ENCODE data around the gene ASB18. TPM values are rescaled to one million over a fixed set of nuclear protein-coding genes. Genes with fewer than 3 reads are reported as not detected.
A peak's percentile ranks its signal among the peaks of the same experiment; 100 is the strongest.

The ASB18 gene
- total and polyA plus RNA-seq, 4 donors: not detected

DNA sequence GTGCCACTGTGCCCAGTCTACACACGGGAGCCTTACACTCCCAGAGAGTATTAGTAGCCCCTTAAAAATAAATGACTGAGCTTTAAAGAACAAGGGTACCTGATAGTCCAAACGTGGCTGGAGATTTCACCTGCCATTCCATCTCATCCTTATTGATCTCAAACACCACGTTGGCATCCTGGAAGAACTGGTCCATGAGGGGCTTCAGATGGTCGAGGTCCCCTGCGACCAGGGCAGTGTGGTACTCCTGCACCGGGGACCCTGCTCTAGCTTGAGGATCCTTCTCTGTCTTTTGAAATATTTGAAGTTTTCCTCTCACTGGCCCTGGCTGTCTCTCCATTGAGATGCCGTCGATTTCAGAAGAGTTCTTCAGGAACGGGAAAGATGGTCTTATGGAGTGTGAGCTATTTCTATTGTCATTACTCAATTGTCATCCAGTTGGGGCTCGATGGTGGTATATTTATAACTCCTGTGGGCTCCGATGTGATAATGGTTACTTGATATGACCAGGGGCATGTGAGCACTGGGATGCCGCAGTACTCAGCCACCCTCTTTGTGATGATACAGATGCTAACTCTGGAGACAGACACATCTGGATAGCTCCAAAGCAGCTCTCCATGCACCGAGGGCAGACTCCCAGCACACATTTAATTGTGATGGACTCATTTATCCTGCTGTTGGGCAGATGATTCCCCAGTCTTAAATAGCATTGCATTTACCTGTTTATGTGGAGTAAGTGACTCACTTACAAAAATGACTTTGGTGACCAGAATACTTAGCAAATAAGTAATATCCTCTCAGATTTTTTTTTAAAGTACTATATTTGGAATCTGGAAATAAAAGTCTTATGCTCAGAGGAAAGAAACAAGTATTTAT lies 22.8 kb downstream of the ASB18 start:
- DNase-seq (no peak), ATAC-seq (ENCODE audit: low FRiP score) (no peak)
- H3K4me3 ChIP-seq (ENCODE audit: low read length in 2 of 2): no peak overlapping the region
- WGBS, 2 donors: 82 to 84% methylated on average over 13 of the region's 13 CpGs
- H3K4me1 ChIP-seq (ENCODE audit: control insufficient read depth in 1 of 2, insufficient read depth in 2 of 2, low read length in 2 of 2): no peaks in the 10 kb centered on the region
- no peaks in the 10 kb centered on the region for H3K36me3 ChIP-seq (ENCODE audit: control insufficient read depth in 1 of 2, insufficient read depth in 2 of 2, low read length in 1 of 2)
- H3K27me3 ChIP-seq (ENCODE audit: control insufficient read depth in 1 of 2, insufficient read depth in 2 of 2, low read length in 1 of 2): no peaks in the 10 kb centered on the region
- no peaks in the 10 kb centered on the region for H3K9me3 ChIP-seq (ENCODE audit: control insufficient read depth, low read length)
- H3K27ac ChIP-seq (ENCODE audit: low read depth in 1 of 2, low read length in 2 of 2): no peak overlapping the region
- intact Hi-C loops (cut with DNase I): no loop called here

GRCh38 chr2:236240228-236240990 lies 23.8 kb downstream of the ASB18 start:
- Histone ChIP-seq H3K36me3 (ENCODE audit: control insufficient read depth in 1 of 2, insufficient read depth in 2 of 2, low read length in 1 of 2) (no peaks in the 10 kb centered on the region), H3K9me3 (ENCODE audit: control insufficient read depth, low read length) (no peaks in the 10 kb centered on the region), H3K4me1 (ENCODE audit: control insufficient read depth in 1 of 2, insufficient read depth in 2 of 2, low read length in 2 of 2) (no peaks in the 10 kb centered on the region), H3K27me3 (ENCODE audit: control insufficient read depth in 1 of 2, insufficient read depth in 2 of 2, low read length in 1 of 2) (no peaks in the 10 kb centered on the region), H3K4me3 (ENCODE audit: low read length in 2 of 2) (no peak overlapping the region), H3K27ac (ENCODE audit: low read depth in 1 of 2, low read length in 2 of 2) (no peak overlapping the region)
- no peak for DNase-seq
- intact Hi-C loops (cut with DNase I): no loop called here
- no peak for ATAC-seq (ENCODE audit: low FRiP score)
- 55 to 59% methylated on average over 15 of the region's 15 CpGs for WGBS, 2 donors

GRCh38 chr2:236239276-236240065 lies 24.7 kb downstream of the ASB18 start:
- Histone ChIP-seq H3K36me3 (ENCODE audit: control insufficient read depth in 1 of 2, insufficient read depth in 2 of 2, low read length in 1 of 2) (no peaks in the 10 kb centered on the region), H3K27me3 (ENCODE audit: control insufficient read depth in 1 of 2, insufficient read depth in 2 of 2, low read length in 1 of 2) (no peaks in the 10 kb centered on the region), H3K27ac (ENCODE audit: low read depth in 1 of 2, low read length in 2 of 2) (no peak overlapping the region), H3K9me3 (ENCODE audit: control insufficient read depth, low read length) (no peaks in the 10 kb centered on the region), H3K4me3 (ENCODE audit: low read length in 2 of 2) (no peak overlapping the region), H3K4me1 (ENCODE audit: control insufficient read depth in 1 of 2, insufficient read depth in 2 of 2, low read length in 2 of 2) (no peaks in the 10 kb centered on the region)
- intact Hi-C loops (cut with DNase I): no loop called here
- WGBS, 2 donors: 72 to 78% methylated on average over 17 of the region's 17 CpGs
- DNase-seq (no peak), ATAC-seq (ENCODE audit: low FRiP score) (no peak)

DNA sequence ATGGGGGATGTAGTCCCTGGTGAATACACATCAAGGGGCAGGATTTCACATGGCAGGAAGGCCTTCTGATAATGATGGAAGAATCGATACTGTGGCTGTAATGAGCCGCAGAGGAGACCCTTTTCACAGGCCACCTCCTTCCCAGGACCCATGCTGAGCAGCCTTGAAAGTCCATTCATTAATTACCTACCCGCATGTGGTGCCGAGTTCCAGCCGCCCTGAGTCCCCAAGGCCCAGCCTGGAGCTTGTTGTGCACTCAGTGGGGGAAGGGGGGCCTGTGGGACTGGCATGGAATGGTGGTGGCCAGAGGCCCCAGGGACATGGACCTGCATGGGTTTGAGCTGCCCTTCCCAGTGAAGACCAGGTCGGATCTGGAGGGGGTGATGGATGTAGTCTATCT lies 25.5 kb downstream of the ASB18 start:
- ATAC-seq (ENCODE audit: low FRiP score): no peak
- no peak for DNase-seq
- no peak overlapping the region for H3K4me3 ChIP-seq (ENCODE audit: low read length in 2 of 2)
- no peaks in the 10 kb centered on the region for H3K36me3 ChIP-seq (ENCODE audit: control insufficient read depth in 1 of 2, insufficient read depth in 2 of 2, low read length in 1 of 2)
- H3K9me3 ChIP-seq (ENCODE audit: control insufficient read depth, low read length): peaks cover 4% of the 10 kb centered on the region
- no peaks in the 10 kb centered on the region for H3K4me1 ChIP-seq (ENCODE audit: control insufficient read depth in 1 of 2, insufficient read depth in 2 of 2, low read length in 2 of 2)
- WGBS, 2 donors: 78 to 82% methylated on average over 6 of the region's 6 CpGs
- H3K27ac ChIP-seq (ENCODE audit: low read depth in 1 of 2, low read length in 2 of 2): no peak overlapping the region
- no peaks in the 10 kb centered on the region for H3K27me3 ChIP-seq (ENCODE audit: control insufficient read depth in 1 of 2, insufficient read depth in 2 of 2, low read length in 1 of 2)
- intact Hi-C loops (cut with DNase I): no loop called here

DNA sequence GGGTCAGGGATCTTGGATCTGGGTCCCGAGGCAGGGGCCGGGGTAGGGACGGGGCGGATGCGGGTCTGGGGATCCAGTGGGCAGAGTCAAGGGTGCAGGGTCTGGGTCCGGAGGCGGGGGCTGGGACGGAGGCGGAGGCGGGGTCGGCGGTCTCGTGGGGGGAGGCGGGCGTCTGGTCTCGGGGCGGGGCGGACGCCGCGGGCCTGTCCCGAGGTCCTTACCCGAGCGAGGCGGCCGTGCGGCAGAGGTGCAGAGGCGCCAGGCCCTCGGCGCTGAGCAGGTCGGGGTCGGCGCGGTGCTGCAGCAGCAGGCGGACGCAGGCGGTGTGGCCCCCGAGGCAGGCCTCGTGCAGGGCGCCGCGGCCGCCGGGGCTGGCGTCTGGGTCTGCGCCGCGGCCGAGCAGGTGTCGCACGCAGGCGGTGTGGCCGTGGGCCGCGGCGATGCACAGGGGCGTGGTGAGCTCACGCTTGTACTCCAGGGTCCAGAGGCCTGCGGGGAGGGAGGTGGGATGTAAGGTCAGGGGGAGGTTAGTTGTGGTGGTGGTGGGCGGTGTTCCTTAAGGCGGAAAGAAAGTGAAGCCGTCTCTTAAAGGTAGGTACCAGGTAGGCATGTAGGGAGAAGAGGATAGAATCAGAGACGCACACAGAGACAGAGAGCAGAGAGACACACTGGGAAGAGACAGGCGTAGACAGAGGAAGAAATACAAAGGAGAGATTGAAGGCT lies 26.6 kb downstream of the ASB18 start:
- no peaks in the 10 kb centered on the region for H3K27me3 ChIP-seq (ENCODE audit: control insufficient read depth in 1 of 2, insufficient read depth in 2 of 2, low read length in 1 of 2)
- intact Hi-C loops (cut with DNase I): no loop called here
- no peaks in the 10 kb centered on the region for H3K36me3 ChIP-seq (ENCODE audit: control insufficient read depth in 1 of 2, insufficient read depth in 2 of 2, low read length in 1 of 2)
- ATAC-seq (ENCODE audit: low FRiP score) (no peak), DNase-seq (peak in 1 of 2 donors; percentile 74)
- peak overlapping the region in 1 of 2 donors; percentile 25 for H3K4me3 ChIP-seq (ENCODE audit: low read length in 2 of 2)
- peaks cover 4% of the 10 kb centered on the region for H3K9me3 ChIP-seq (ENCODE audit: control insufficient read depth, low read length)
- H3K4me1 ChIP-seq (ENCODE audit: control insufficient read depth in 1 of 2, insufficient read depth in 2 of 2, low read length in 2 of 2): no peaks in the 10 kb centered on the region
- 11 to 14% methylated on average over 35 to 64 of the region's 64 CpGs for WGBS, 2 donors
- H3K27ac ChIP-seq (ENCODE audit: low read depth in 1 of 2, low read length in 2 of 2): no peak overlapping the region

- Histone ChIP-seq H3K9me3 (ENCODE audit: control insufficient read depth, low read length) (peaks cover 4% of the 10 kb centered on the region), H3K36me3 (ENCODE audit: control insufficient read depth in 1 of 2, insufficient read depth in 2 of 2, low read length in 1 of 2) (no peaks in the 10 kb centered on the region), H3K27ac (ENCODE audit: low read depth in 1 of 2, low read length in 2 of 2) (no peak overlapping the region), H3K4me3 (ENCODE audit: low read length in 2 of 2) (peak overlapping the region in 1 of 2 donors; percentile 25), H3K27me3 (ENCODE audit: control insufficient read depth in 1 of 2, insufficient read depth in 2 of 2, low read length in 1 of 2) (no peaks in the 10 kb centered on the region), H3K4me1 (ENCODE audit: control insufficient read depth in 1 of 2, insufficient read depth in 2 of 2, low read length in 2 of 2) (no peaks in the 10 kb centered on the region)
- intact Hi-C loops (cut with DNase I): no loop called here
- no peak for DNase-seq
- ATAC-seq (ENCODE audit: low FRiP score): no peak
- WGBS, 2 donors: 1 to 2% methylated on average over 50 to 73 of the region's 73 CpGs
Measured at GRCh38 chr2:236236559-236237452, 27.4 kb downstream of the ASB18 start.

GRCh38 chr2:236229186-236229585 lies 35.0 kb downstream of the ASB18 start:
- Histone ChIP-seq H3K27ac (ENCODE audit: low read depth in 1 of 2, low read length in 2 of 2) (no peak overlapping the region), H3K36me3 (ENCODE audit: control insufficient read depth in 1 of 2, insufficient read depth in 2 of 2, low read length in 1 of 2) (no peaks in the 10 kb centered on the region), H3K27me3 (ENCODE audit: control insufficient read depth in 1 of 2, insufficient read depth in 2 of 2, low read length in 1 of 2) (no peaks in the 10 kb centered on the region), H3K9me3 (ENCODE audit: control insufficient read depth, low read length) (peaks cover 15% of the 10 kb centered on the region), H3K4me1 (ENCODE audit: control insufficient read depth in 1 of 2, insufficient read depth in 2 of 2, low read length in 2 of 2) (no peaks in the 10 kb centered on the region), H3K4me3 (ENCODE audit: low read length in 2 of 2) (no peak overlapping the region)
- DNase-seq (no peak), ATAC-seq (ENCODE audit: low FRiP score) (no peak)
- intact Hi-C loops (cut with DNase I): no loop called here
